IMR-90 (cell line): ENCODE measurements around the gene ZFP36L1. TPM values are rescaled to one million over a fixed set of nuclear protein-coding genes. Genes with fewer than 3 reads are reported as not detected.

ENCODE experiments used
- ATAC-seq: fragments of 200-7000 bp; cut with Tn5 transposase; 2 replicates; pipeline ENCODE4 v1.9.1; 2020; ENCODE audit warnings: low read depth, mild to moderate bottlenecking, moderate library complexity
- BruUV-seq: library from RNA; stranded (reverse); fragments of 400-500 nt; replicated peaks from 2 replicates; lab custom pipeline; 2021; lab: Mats Ljungman, UMichigan
- CTCF ChIA-PET: fragments of 300-600 bp; formaldehyde crosslinking; extraction: SDS; loops from one replicate; lab custom pipeline; 2021; ENCODE audit warnings: antibody characterized with exemption; lab: Yijun Ruan, JAX
- POLR2A ChIA-PET: fragments of 300-600 bp; sonication (Branson Sonifier 250); formaldehyde crosslinking; loops from one replicate; lab custom pipeline; 2022; ENCODE audit warnings: antibody characterized with exemption; ENCODE audit not compliant: unreplicated experiment; lab: Charles Lee
- DNase-seq: peaks from one replicate; pipeline ENCODE4 v3.0.0; 2013
- H2AFZ ChIP-seq: replicated peaks from 2 replicates; pipeline ENCODE3; 2013; ENCODE audit warnings: low read length, mild to moderate bottlenecking; ENCODE audit not compliant: poor library complexity
- H2AK5ac ChIP-seq: 2 replicates; pipeline ENCODE4 v1.6.1; 2013; ENCODE audit warnings: low read depth, low read length, inconsistent platforms
- H2AK9ac ChIP-seq: replicated peaks from 2 replicates; pipeline ENCODE3; 2013; ENCODE audit warnings: mild to moderate bottlenecking, low read depth, low read length, moderate library complexity; ENCODE audit not compliant: poor library complexity
- H2BK120ac ChIP-seq: 2 replicates; pipeline ENCODE4 v1.6.1; 2013; ENCODE audit warnings: low read depth, low read length, inconsistent platforms
- H2BK15ac ChIP-seq: 3 replicates; pipeline ENCODE4 v1.6.1; 2013; ENCODE audit warnings: low read depth, low read length, inconsistent platforms
- H2BK20ac ChIP-seq: 2 replicates; pipeline ENCODE4 v1.6.1; 2013; ENCODE audit warnings: low read depth, mild to moderate bottlenecking, inconsistent platforms, low read length, moderate library complexity
- H2BK5ac ChIP-seq: 2 replicates; pipeline ENCODE4 v1.6.1; 2013; ENCODE audit warnings: mild to moderate bottlenecking, low read depth, low read length, inconsistent platforms; ENCODE audit not compliant: poor library complexity, severe bottlenecking
- H3K14ac ChIP-seq: replicated peaks from 2 replicates; pipeline ENCODE4 v1.6.1; 2013; ENCODE audit warnings: low read depth, low read length, inconsistent platforms
- H3K18ac ChIP-seq: 2 replicates; pipeline ENCODE4 v1.6.1; 2013; ENCODE audit warnings: low read depth, low read length, control low read depth
- H3K23ac ChIP-seq: 2 replicates; pipeline ENCODE4 v1.6.1; 2013; ENCODE audit warnings: low read depth, low read length, inconsistent platforms
- H3K27ac ChIP-seq: 2 replicates; pipeline ENCODE4 v1.5.1; 2013; ENCODE audit warnings: mild to moderate bottlenecking, control low read depth, low read length; ENCODE audit not compliant: insufficient read depth
- H3K27me3 ChIP-seq: 2 replicates; pipeline ENCODE4 v1.6.1; 2013; ENCODE audit warnings: low read length; ENCODE audit not compliant: control insufficient read depth, insufficient read depth
- H3K36me3 ChIP-seq: 2 replicates; pipeline ENCODE4 v1.6.1; 2013; ENCODE audit warnings: low read length, mixed read lengths; ENCODE audit not compliant: control insufficient read depth, insufficient read depth
- H3K4ac ChIP-seq: 2 replicates; pipeline ENCODE4 v1.6.1; 2013; ENCODE audit warnings: low read depth, low read length, inconsistent platforms
- H3K4me1 ChIP-seq: 2 replicates; pipeline ENCODE4 v1.6.1; 2013; ENCODE audit warnings: low read length, mixed read lengths; ENCODE audit not compliant: control insufficient read depth, insufficient read depth
- H3K4me2 ChIP-seq: 2 replicates; pipeline ENCODE4 v1.6.1; 2013; ENCODE audit warnings: low read depth, mild to moderate bottlenecking, control low read depth, low read length, moderate library complexity
- H3K4me3 ChIP-seq: 2 replicates; pipeline ENCODE4 v1.5.1; 2013; ENCODE audit warnings: low read depth, mild to moderate bottlenecking, control low read depth, low read length, moderate library complexity; ENCODE audit not compliant: insufficient read depth
- H3K56ac ChIP-seq: 2 replicates; pipeline ENCODE4 v1.6.1; 2013; ENCODE audit warnings: low read length, inconsistent platforms; ENCODE audit not compliant: insufficient read depth; ENCODE audit errors: extremely low read depth
- H3K79me1 ChIP-seq, 2 experiments: 2 replicates each; pipeline ENCODE4 v1.6.1; 2013; ENCODE audit warnings: low read length in 2 of 2, inconsistent platforms in 1 of 2, low read depth in 1 of 2
- H3K9ac ChIP-seq: 2 replicates; pipeline ENCODE4 v1.6.1; 2013; ENCODE audit warnings: low read depth, low read length, control low read depth
- H3K9me1 ChIP-seq: 2 replicates; pipeline ENCODE4 v1.6.1; 2013; ENCODE audit warnings: low read length, inconsistent platforms; ENCODE audit not compliant: insufficient read depth
- H3K9me3 ChIP-seq: 2 replicates; pipeline ENCODE4 v1.6.1; 2013; ENCODE audit warnings: low read length; ENCODE audit not compliant: control insufficient read depth, insufficient read depth
- H4K20me1 ChIP-seq: 2 replicates; pipeline ENCODE4 v1.6.1; 2013; ENCODE audit warnings: low read length, inconsistent platforms; ENCODE audit not compliant: insufficient read depth
- H4K5ac ChIP-seq: 2 replicates; pipeline ENCODE4 v1.6.1; 2013; ENCODE audit warnings: mild to moderate bottlenecking, low read depth, low read length, control low read depth
- H4K8ac ChIP-seq, 2 experiments: 2 replicates each; pipeline ENCODE4 v1.6.1; 2013; ENCODE audit warnings: low read depth in 2 of 2, low read length in 2 of 2, control low read depth in 1 of 2, inconsistent platforms in 1 of 2
- H4K91ac ChIP-seq: 2 replicates; pipeline ENCODE4 v1.6.1; 2013; ENCODE audit warnings: low read depth, low read length, inconsistent platforms; ENCODE audit not compliant: insufficient read depth
- BHLHE40 ChIP-seq: fragments of 150-350 bp; IDR thresholded peaks from 2 replicates; pipeline ENCODE4 v1.6.1; 2016; ENCODE audit warnings: mild to moderate bottlenecking, low read depth, low read length
- CEBPB ChIP-seq: IDR thresholded peaks from 2 replicates; pipeline ENCODE4 v1.6.1; 2012; ENCODE audit warnings: low read depth, low read length, improper control_type of control experiment
- CHD1 ChIP-seq: IDR thresholded peaks from 2 replicates; pipeline ENCODE4 v1.6.1; 2012; ENCODE audit warnings: low read depth, low read length, improper control_type of control experiment
- MAFK ChIP-seq: IDR thresholded peaks from 2 replicates; pipeline ENCODE4 v1.6.1; 2012; ENCODE audit warnings: low read depth, low read length, improper control_type of control experiment
- MAZ ChIP-seq: IDR thresholded peaks from 2 replicates; pipeline ENCODE4 v1.6.1; 2012; ENCODE audit warnings: low read depth, mild to moderate bottlenecking, low read length, improper control_type of control experiment, moderate library complexity, borderline replicate concordance
- NFE2L2 ChIP-seq: fragments of 150-350 bp; IDR thresholded peaks from 2 replicates; pipeline ENCODE4 v1.6.1; 2016; ENCODE audit warnings: low read depth, mild to moderate bottlenecking, low read length
- RAD21 ChIP-seq: IDR thresholded peaks from 2 replicates; pipeline ENCODE4 v1.6.1; 2012; ENCODE audit warnings: low read length, improper control_type of control experiment
- RFX5 ChIP-seq: IDR thresholded peaks from 2 replicates; pipeline ENCODE4 v1.8.0; 2012; ENCODE audit warnings: low read depth, mild to moderate bottlenecking, low read length, moderate library complexity
- SMC3 ChIP-seq: fragments of 150-350 bp; IDR thresholded peaks from 2 replicates; pipeline ENCODE4 v1.6.1; 2016; ENCODE audit warnings: low read depth, mild to moderate bottlenecking, antibody characterized with exemption, low read length, moderate library complexity
- WGBS, 2 experiments: methylation state at CpG; one replicate each; pipeline versions ENCODE4 v1.1.5 to v1.1.7; 2013; ENCODE audit warnings: missing lambda C conversion rate in 2 of 2; ENCODE audit not compliant: insufficient read length in 1 of 2; ENCODE audit errors: extremely low coverage in 2 of 2; 5-methylcytosine and 5-hydroxymethylcytosine counted together
- dilution Hi-C: fragments of 300-500 bp; cut with HindIII; formaldehyde crosslinking; loops from one replicate; pipeline ENCODE4 v1.14.3; 2018; ENCODE audit warnings: low sequenced_read_pairs; ENCODE audit not compliant: unreplicated experiment
- in situ Hi-C: fragments of 300-500 bp; cut with MboI; formaldehyde crosslinking; loops from 3 replicates; pipeline ENCODE4 v1.14.3; 2019; ENCODE audit warnings: low sequenced_read_pairs, inconsistent platforms, mixed read lengths
- intact Hi-C: fragments of 100-400 bp; cut with micrococcal nuclease; formaldehyde crosslinking; loops from 2 replicates; pipeline ENCODE4 v1.10.0; 2022
- polyA plus RNA-seq, 3 experiments: library from polyadenylated mRNA; depleted of rRNA; stranded (reverse); fragments of >200 nt; gene quantifications; 2 replicates each; pipeline ENCODE4 v1.2.3, GENCODE V29; 2012; ENCODE audit warnings: low replicate concordance in 1 of 3
- total RNA-seq: library from RNA; depleted of rRNA; stranded (reverse); fragments of >200 nt; gene quantifications from 2 replicates; pipeline ENCODE4 v1.2.3, GENCODE V29; 2012

Gene ZFP36L1
- total and polyA plus RNA-seq, 2 of the 4 experiments (the other 2 are of a cell fraction): 6.5 to 140 TPM

DNA sequence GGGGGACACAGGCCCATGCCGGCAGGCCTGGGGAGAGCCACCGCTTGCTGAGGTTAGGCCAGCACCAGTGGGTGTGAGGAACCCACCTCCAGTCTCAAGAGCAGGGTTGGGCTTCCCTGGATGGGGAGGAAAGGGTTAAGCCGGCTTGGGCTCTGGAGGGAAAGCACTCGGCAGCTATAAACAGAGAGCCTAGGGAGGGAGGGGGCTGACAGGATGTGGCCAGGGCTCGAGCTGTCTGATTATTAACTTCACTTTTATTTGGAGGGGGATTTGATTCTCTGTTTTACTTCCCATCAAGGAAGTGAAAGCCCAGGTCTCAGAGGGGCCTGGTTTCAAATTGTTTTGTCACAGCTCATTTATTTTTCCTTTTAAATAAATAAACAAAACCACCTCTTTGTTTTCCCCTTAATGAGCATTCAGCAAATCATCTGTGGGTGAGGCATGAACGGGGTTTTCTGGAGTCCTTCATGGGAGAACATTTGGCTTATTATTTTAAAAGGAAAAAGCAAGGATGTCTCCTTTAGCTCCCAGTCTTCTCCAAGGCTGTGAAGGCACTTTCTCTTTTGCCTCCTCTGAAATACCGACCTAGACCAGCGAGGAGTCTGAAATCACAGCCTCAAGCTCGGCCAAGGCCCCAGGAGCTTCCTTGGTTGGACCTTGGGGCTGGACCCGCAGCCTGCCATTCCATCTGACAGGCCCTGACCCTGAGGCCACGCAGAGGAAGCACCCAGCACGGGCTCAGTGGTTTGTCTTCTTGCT is 21.9 kb upstream of the ZFP36L1 start:
- ATAC-seq (peak; percentile 53), DNase-seq (peak; percentile 68)
- ChIA-PET CTCF (interaction anchor here (0.6 to 1.5 kb wide), 4 partner anchors 10 to 567 kb away, joined by 3 to 5 read pairs (median 4); no protein-coding TSS in a partner anchor), POLR2A (interaction anchor here (0.6 to 3.0 kb wide), 10 partner anchors 9 to 564 kb away, joined by 3 to 50 read pairs (median 4); partner anchors contain the start of gene ZFP36L1)
- no peaks in the 10 kb centered on the region for H4K20me1 ChIP-seq
- intact Hi-C loops: loop anchor here (5.0 to 10.0 kb wide), 2 partner anchors 730 to 977 kb away; no protein-coding TSS in a partner anchor
- H3K9me1 ChIP-seq: peaks cover 19% of the 10 kb centered on the region
- H3K27ac ChIP-seq: peak overlapping the region; percentile 92
- H2AFZ ChIP-seq: peak overlapping the region; percentile 81
- peak overlapping the region; percentile 95 for H3K23ac ChIP-seq
- H3K14ac ChIP-seq: peak overlapping the region; percentile 94
- peak overlapping the region; percentile 95 for H2BK5ac ChIP-seq
- TF ChIP-seq RFX5 (no peak), CEBPB (no peak), SMC3 (0 out of 2 replicates have a peak, but pooled peaks have one; percentile 5), MAFK (no peak), MAZ (peak; percentile 76; the same call in 1 of the 2 replicates), BHLHE40 (0 out of 2 replicates have a peak, but pooled peaks have one; percentile 6), CHD1 (no peak), NFE2L2 (no peak), RAD21 (no peak)
- H3K36me3 ChIP-seq: no peaks in the 10 kb centered on the region
- H4K91ac ChIP-seq: peak overlapping the region; percentile 99
- peak overlapping the region; percentile 73 for H2AK5ac ChIP-seq
- dilution Hi-C loops: no loop called here
- no TSS peak for BruUV-seq
- H3K4me2 ChIP-seq: peak overlapping the region; percentile 66
- peak overlapping the region; percentile 90 for H2BK20ac ChIP-seq
- in situ Hi-C loops: loop anchor here (5.0 kb wide), 2 partner anchors 567 to 977 kb away; no protein-coding TSS in a partner anchor
- no peaks in the 10 kb centered on the region for H3K27me3 ChIP-seq
- 10% methylated on average over 4 of the region's 12 CpGs; no CpG with 5 or more reads in 1 of the 2 experiments for WGBS, 2 experiments
- H4K8ac ChIP-seq: peak overlapping the region; percentile 93 to 96
- no peaks in the 10 kb centered on the region for H3K9me3 ChIP-seq
- H3K4ac ChIP-seq: peak overlapping the region; percentile 98
- H3K4me3 ChIP-seq: peak overlapping the region; percentile 12; the same call in 1 of the 2 replicates
- H3K56ac ChIP-seq: peak overlapping the region; percentile 93
- H3K4me1 ChIP-seq: peaks cover 24% of the 10 kb centered on the region
- H2BK120ac ChIP-seq: peak overlapping the region; percentile 96
- peak overlapping the region; percentile 97 for H3K18ac ChIP-seq
- H3K9ac ChIP-seq: peak overlapping the region; percentile 87
- peak overlapping the region; percentile 90; the same call in 2 of the 3 replicates for H2BK15ac ChIP-seq
- H3K79me1 ChIP-seq: peaks cover 10 to 29% of the 10 kb centered on the region in 2 experiments
- H4K5ac ChIP-seq: peak overlapping the region; percentile 98
- H2AK9ac ChIP-seq: peak overlapping the region; percentile 86
